WERI-Rb-1 (cell line): ENCODE measurements around the gene DGKQ.
"Not testable (repeated sequence)": the region's sequence is repeated elsewhere in the genome, so short reads cannot be mapped to it uniquely, and the experiment has no call there.

Experiments used
- DNase-seq: peaks from one replicate; pipeline ENCODE4 v3.0.0-alpha.2; 2020
- H3K27ac ChIP-seq: fragments of 250-450 bp; sonication (Bioruptor Pico); 2 replicates; pipeline ENCODE4 v1.5.1; 2020; ENCODE audit warnings: mild to moderate bottlenecking, moderate library complexity
- H3K27me3 ChIP-seq: fragments of 250-450 bp; sonication (Bioruptor Pico); 2 replicates; pipeline ENCODE4 v1.5.1; 2021; ENCODE audit warnings: mild to moderate bottlenecking, low read depth, moderate library complexity; ENCODE audit not compliant: insufficient read depth, severe bottlenecking
- H3K36me3 ChIP-seq: fragments of 250-450 bp; sonication (Bioruptor Pico); 2 replicates; pipeline ENCODE4 v1.5.1; 2020; ENCODE audit warnings: mild to moderate bottlenecking, moderate library complexity
- H3K4me3 ChIP-seq: 2 replicates; pipeline ENCODE4 v1.5.1; 2011; ENCODE audit warnings: low read depth, mild to moderate bottlenecking, control low read depth, low read length
- H3K9me3 ChIP-seq: fragments of 250-450 bp; sonication (Bioruptor Pico); 2 replicates; pipeline ENCODE4 v1.5.1; 2021; ENCODE audit warnings: mild to moderate bottlenecking, moderate library complexity; ENCODE audit not compliant: severe bottlenecking
- TF ChIP-seq, protein P1 (sequence below): IDR thresholded peaks from 2 replicates; pipeline ENCODE4 v1.5.1; 2011; ENCODE audit warnings: low read depth, mild to moderate bottlenecking, control low read depth, inconsistent platforms, low read length

DGKQ gene

GRCh38 chr4:985123-985830, 11.9 kb upstream of the DGKQ start:
- Histone ChIP-seq H3K9me3 (no peaks in the 10 kb centered on the region), H3K36me3 (peaks cover 8% of the 10 kb centered on the region; the same call in 1 of the 2 replicates), H3K27me3 (no peaks in the 10 kb centered on the region), H3K4me3 (peak overlapping the region; percentile 42), H3K27ac (peak overlapping the region; percentile 53)
- TF ChIP-seq, protein P1, sequence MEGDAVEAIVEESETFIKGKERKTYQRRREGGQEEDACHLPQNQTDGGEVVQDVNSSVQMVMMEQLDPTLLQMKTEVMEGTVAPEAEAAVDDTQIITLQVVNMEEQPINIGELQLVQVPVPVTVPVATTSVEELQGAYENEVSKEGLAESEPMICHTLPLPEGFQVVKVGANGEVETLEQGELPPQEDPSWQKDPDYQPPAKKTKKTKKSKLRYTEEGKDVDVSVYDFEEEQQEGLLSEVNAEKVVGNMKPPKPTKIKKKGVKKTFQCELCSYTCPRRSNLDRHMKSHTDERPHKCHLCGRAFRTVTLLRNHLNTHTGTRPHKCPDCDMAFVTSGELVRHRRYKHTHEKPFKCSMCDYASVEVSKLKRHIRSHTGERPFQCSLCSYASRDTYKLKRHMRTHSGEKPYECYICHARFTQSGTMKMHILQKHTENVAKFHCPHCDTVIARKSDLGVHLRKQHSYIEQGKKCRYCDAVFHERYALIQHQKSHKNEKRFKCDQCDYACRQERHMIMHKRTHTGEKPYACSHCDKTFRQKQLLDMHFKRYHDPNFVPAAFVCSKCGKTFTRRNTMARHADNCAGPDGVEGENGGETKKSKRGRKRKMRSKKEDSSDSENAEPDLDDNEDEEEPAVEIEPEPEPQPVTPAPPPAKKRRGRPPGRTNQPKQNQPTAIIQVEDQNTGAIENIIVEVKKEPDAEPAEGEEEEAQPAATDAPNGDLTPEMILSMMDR: no peak
- peak; percentile 91 for DNase-seq

- H3K9me3 ChIP-seq: no peaks in the 10 kb centered on the region
- peaks cover 2% of the 10 kb centered on the region; the same call in 1 of the 2 replicates for H3K36me3 ChIP-seq
- TF ChIP-seq, protein P1: no peak
- peak overlapping the region; percentile 53 for H3K27ac ChIP-seq
- H3K27me3 ChIP-seq: no peaks in the 10 kb centered on the region
- DNase-seq: no peak
- peak overlapping the region; percentile 42 for H3K4me3 ChIP-seq
These were observed 11.1 kb upstream of the DGKQ start for GRCh38 chr4:984336-985054.

DNA sequence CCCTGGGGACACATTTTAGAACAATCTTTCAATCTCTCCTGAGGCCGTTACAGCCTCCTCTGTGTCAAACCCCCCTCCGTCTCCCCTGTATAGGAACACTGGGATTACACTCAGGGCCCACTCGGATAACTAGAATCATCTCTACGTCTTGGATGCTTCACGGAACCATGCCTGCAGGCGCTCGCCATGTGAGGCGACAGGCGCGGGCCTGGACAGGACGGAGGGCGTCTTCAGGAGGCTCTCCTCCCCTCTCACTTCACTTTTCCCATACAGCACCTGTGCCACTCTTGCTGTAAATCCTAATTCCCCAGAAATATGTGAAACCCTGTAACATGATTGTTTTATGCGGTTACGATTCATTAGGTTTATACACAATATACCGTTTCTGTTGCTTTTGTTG, 9.4 kb upstream of the DGKQ start:
- no peak overlapping the region for H3K4me3 ChIP-seq
- peak overlapping the region; percentile 41 for H3K27ac ChIP-seq
- no peaks in the 10 kb centered on the region for H3K36me3 ChIP-seq
- H3K27me3 ChIP-seq: no peaks in the 10 kb centered on the region
- H3K9me3 ChIP-seq: no peaks in the 10 kb centered on the region
- TF ChIP-seq, protein P1: no peak
- no peak for DNase-seq

DNA sequence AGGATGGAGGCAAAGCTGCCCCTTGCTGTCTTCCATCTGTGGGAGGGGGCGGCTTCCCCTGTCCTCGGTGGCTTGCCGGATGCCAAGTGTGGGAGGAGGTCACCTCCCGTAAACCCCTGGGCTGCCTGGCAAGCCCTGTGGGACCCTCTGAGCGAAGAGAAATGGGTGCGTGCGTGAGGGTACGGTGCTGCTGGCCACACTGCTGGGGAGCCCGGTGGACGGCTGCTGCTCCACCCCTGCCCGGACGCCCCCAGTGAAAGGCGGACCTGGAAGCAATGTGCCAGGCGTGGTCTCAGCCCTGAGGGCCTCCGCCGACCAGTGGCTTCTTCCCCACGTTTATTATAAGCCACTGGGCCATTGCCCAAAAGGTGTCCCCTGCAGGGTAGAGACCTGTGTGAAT, 8.9 kb upstream of the DGKQ start:
- Histone ChIP-seq H3K36me3 (no peaks in the 10 kb centered on the region), H3K4me3 (no peak overlapping the region), H3K27me3 (no peaks in the 10 kb centered on the region), H3K9me3 (no peaks in the 10 kb centered on the region), H3K27ac (no peak overlapping the region; the same call in 1 of the 2 replicates)
- DNase-seq: no peak
- TF ChIP-seq, protein P1: no peak

- TF ChIP-seq, protein P1: no peak
- DNase-seq: no peak
- no peaks in the 10 kb centered on the region for H3K27me3 ChIP-seq
- no peaks in the 10 kb centered on the region for H3K36me3 ChIP-seq
- H3K27ac ChIP-seq: no peak overlapping the region
- H3K4me3 ChIP-seq: no peak overlapping the region
- H3K9me3 ChIP-seq: peaks cover 7% of the 10 kb centered on the region
These were observed 5.8 kb upstream of the DGKQ start for GRCh38 chr4:978957-979701.

DNA sequence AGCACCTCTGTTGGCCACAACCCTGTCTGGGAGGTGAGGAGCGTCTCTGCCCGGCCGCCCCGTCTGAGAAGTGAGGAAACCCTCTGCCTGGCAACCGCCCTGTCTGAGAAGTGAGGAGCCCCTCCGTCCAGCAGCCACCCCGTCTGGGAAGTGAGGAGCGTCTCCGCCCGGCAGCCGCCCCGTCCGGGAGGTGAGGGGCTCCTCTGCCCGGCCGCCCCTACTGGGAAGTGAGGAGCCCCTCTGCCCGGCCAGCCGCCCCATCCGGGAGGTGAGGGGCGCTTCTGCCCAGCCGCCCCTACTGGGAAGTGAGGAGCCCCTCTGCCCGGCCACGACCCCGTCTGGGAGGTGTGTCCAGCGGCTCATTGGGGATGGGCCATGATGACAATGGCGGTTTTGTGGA, 2.6 kb upstream of the DGKQ start:
- H3K27ac ChIP-seq, DNase-seq, H3K4me3 ChIP-seq, H3K27me3 ChIP-seq, H3K36me3 ChIP-seq: not testable (repeated sequence)
- H3K9me3 ChIP-seq: peaks cover 13% of the 10 kb centered on the region
